ENCODE results near the gene ETS1.

The ETS1 gene

GRCh38 chr11:128615076-128615475 is 27.7 kb upstream of the ETS1 start:
- DNase-seq (ENCODE audit: low read depth in 1 of 2, low spot score in 1 of 2): no peak
- TF ChIP-seq JUND (IDR thresholded peaks at IDR 0.05; ENCODE audit: low read depth): no peak
- in situ Hi-C loops (cut with HindIII; ENCODE audit: low pct_unique_long_range_greater_than_20kb, low sequenced_read_pairs): no loop called here

GRCh38 chr11:128614026-128614425 is 26.7 kb upstream of the ETS1 start:
- no peak for TF ChIP-seq JUND (IDR thresholded peaks at IDR 0.05; ENCODE audit: low read depth)
- DNase-seq (ENCODE audit: low read depth in 1 of 2, low spot score in 1 of 2): no peak
- in situ Hi-C loops (cut with HindIII; ENCODE audit: low pct_unique_long_range_greater_than_20kb, low sequenced_read_pairs): no loop called here

GRCh38 chr11:128613300-128613995 is 26.1 kb upstream of the ETS1 start:
- DNase-seq (ENCODE audit: low read depth in 1 of 2, low spot score in 1 of 2): no peak
- no peak for TF ChIP-seq JUND (IDR thresholded peaks at IDR 0.05; ENCODE audit: low read depth)
- in situ Hi-C loops (cut with HindIII; ENCODE audit: low pct_unique_long_range_greater_than_20kb, low sequenced_read_pairs): no loop called here

GRCh38 chr11:128610721-128611617 is 23.6 kb upstream of the ETS1 start:
- TF ChIP-seq JUND (IDR thresholded peaks at IDR 0.05; ENCODE audit: low read depth): no peak
- in situ Hi-C loops (cut with HindIII; ENCODE audit: low pct_unique_long_range_greater_than_20kb, low sequenced_read_pairs): no loop called here
- no peak for DNase-seq (ENCODE audit: low read depth in 1 of 2, low spot score in 1 of 2)

DNA sequence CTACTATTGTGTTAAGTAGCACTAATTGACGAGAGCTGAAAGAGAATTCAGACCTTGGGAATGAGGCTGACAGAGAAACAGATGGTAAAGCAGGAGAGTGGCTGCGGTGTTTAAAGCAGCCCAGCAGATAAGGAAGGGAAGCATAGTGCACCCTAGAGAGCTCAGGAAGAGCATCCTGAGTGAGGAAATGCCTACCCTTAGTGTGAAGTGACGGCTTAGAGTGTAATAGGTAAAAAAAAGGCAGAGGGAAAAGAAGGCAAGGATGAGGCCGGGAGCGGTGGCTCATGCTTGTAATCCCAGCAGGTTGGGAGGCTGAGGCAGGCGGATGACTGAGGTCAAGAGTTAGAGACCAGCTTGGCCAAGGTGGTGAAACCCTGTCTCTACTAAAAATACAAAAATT is 22.4 kb upstream of the ETS1 start:
- in situ Hi-C loops (cut with HindIII; ENCODE audit: low pct_unique_long_range_greater_than_20kb, low sequenced_read_pairs): no loop called here
- no peak for DNase-seq (ENCODE audit: low read depth in 1 of 2, low spot score in 1 of 2)
- TF ChIP-seq JUND (IDR thresholded peaks at IDR 0.05; ENCODE audit: low read depth): no peak

DNA sequence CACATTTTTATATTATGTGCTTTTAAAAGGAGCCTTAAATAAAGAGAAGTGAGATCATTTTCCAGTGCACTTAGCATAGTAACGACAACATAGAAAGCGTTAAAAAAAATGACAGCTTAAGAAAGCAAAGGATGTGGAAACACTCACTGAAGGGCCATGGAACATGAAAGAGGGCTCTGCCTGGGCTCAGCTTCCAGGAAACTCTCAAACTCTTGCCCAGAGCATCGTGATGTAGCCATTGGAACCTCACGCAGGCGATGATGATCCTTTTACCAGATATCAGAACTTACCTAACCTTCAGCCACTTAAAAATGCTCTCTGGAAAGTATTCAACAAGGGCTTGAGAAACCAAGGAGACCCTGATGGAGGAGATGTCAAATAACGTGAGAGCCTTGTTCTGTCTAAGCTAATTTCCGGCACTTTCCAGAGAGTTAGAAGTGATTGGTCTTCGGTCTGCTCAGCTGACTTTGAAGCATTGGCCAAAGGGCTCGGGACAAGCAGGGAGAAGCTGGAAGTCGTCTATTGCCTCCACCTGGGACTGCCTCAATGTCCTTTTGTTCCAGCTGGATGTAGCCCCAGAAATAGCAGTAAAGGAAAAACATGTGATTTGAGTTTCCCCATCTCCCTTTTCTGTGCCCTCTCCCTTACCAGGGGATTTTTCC is 21.5 kb upstream of the ETS1 start:
- no peak for TF ChIP-seq JUND (IDR thresholded peaks at IDR 0.05; ENCODE audit: low read depth)
- no peak for DNase-seq (ENCODE audit: low read depth in 1 of 2, low spot score in 1 of 2)
- in situ Hi-C loops (cut with HindIII; ENCODE audit: low pct_unique_long_range_greater_than_20kb, low sequenced_read_pairs): no loop called here

GRCh38 chr11:128607819-128608218 is 20.5 kb upstream of the ETS1 start:
- peak; percentile 75; the same call in 1 of the 2 replicates for TF ChIP-seq JUND (IDR thresholded peaks at IDR 0.05; ENCODE audit: low read depth)
- in situ Hi-C loops (cut with HindIII; ENCODE audit: low pct_unique_long_range_greater_than_20kb, low sequenced_read_pairs): no loop called here

DNA sequence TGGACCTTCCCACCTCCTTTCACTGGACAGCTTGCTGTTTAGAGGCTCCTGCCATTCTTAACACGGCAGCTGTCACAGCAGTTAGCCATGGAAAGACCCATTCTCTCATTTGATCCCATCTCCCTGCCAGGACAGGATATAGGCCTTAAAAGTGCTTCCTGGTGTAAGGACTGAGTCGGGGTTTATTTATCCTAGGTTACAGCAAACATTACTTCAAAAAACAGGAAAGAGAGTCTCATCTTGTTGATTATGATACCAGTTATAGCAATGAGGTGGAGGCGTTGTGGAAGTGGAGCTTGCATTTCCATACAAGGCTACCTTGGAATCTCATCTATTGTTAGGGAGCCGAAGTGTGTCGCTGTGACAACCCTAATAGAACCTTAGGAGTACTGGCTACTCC is 17.4 kb upstream of the ETS1 start:
- TF ChIP-seq JUND (IDR thresholded peaks at IDR 0.05; ENCODE audit: low read depth): no peak
- in situ Hi-C loops (cut with HindIII; ENCODE audit: low pct_unique_long_range_greater_than_20kb, low sequenced_read_pairs): no loop called here
- DNase-seq (ENCODE audit: low read depth in 1 of 2, low spot score in 1 of 2): no peak

More at GRCh38 chr11:128607819-128608218, 20.5 kb upstream of the ETS1 start:
- peak in 1 of 2 experiments; percentile 88 for DNase-seq (ENCODE audit: low read depth in 1 of 2, low spot score in 1 of 2)

GRCh38 chr11:128603752-128604414 is 16.5 kb upstream of the ETS1 start:
- no peak for TF ChIP-seq JUND (IDR thresholded peaks at IDR 0.05; ENCODE audit: low read depth)
- DNase-seq (ENCODE audit: low read depth in 1 of 2, low spot score in 1 of 2): peak in 1 of 2 experiments; percentile 44
- in situ Hi-C loops (cut with HindIII; ENCODE audit: low pct_unique_long_range_greater_than_20kb, low sequenced_read_pairs): no loop called here

DNA sequence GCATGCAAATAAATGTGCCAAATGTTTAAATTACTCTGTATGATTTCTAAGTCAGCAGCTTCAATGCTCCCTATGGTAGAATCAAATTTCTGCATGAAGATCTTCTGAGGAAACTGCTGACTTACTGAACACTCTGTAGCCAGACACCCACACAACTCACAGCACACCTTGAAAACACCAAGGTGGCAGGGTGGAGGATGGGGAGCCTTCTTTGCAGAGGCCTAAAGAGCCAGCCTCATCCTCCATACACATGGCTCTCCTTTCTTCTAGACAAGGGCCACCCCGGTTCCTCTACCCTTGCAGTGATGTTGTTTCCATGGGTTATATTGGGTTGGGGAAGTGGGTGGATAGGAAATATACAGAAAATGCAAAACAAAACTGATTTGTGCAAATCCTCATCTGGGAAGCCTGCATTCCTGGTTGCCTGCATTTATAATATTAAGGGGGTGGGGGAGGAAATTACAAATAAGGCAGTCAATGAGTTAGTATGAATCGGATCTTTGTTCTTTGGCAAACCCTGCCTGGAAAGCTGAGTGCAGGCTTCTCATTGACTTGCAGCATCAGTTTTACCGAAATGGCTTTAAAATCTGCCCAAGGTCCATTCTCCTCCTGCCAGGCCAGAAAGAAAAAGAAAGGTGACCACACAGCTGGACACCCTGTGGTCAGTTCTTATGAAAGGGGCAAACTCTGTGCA is 15.8 kb upstream of the ETS1 start:
- in situ Hi-C loops (cut with HindIII; ENCODE audit: low pct_unique_long_range_greater_than_20kb, low sequenced_read_pairs): no loop called here
- DNase-seq (ENCODE audit: low read depth in 1 of 2, low spot score in 1 of 2): no peak
- TF ChIP-seq JUND (IDR thresholded peaks at IDR 0.05; ENCODE audit: low read depth): no peak

DNA sequence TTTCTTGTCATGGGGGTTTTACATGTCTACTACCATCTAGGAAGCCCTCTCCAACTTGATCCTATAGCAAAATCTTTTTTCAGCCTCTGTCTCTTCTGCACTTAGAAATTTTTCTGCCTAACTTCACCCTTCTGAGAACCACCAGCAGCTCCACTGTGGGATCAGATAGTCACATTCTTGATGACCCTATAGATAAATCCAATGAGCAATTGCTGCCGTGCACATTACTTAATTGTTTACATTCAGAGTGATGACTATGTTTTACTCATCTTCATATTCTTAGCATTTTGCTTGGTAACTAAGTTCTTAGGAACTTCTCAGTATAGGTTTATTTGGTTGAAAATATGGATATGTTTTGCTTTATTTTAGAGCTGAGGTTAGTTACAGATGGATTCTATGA is 12.4 kb upstream of the ETS1 start:
- in situ Hi-C loops (cut with HindIII; ENCODE audit: low pct_unique_long_range_greater_than_20kb, low sequenced_read_pairs): no loop called here
- DNase-seq (ENCODE audit: low read depth in 1 of 2, low spot score in 1 of 2): no peak
- TF ChIP-seq JUND (IDR thresholded peaks at IDR 0.05; ENCODE audit: low read depth): no peak
